Liver (tissue), 9 donors: ENCODE data around the gene HADHA. TPM values are rescaled to one million over a fixed set of nuclear protein-coding genes. Genes with fewer than 3 reads are reported as not detected.

Experiments used
- DNase-seq: peaks from one replicate; pipeline ENCODE4 v3.0.0-alpha.2; 2017; ENCODE audit warnings: low spot score
- H3K27ac ChIP-seq, 2 donors: one replicate each; pipeline ENCODE4 v1.7.0; 2013; ENCODE audit warnings: inconsistent platforms in 2 of 2, low read length in 2 of 2, control low read depth in 1 of 2, low read depth in 1 of 2, mild to moderate bottlenecking in 1 of 2
- H3K27me3 ChIP-seq, 4 donors: one replicate each; pipeline versions ENCODE4 v1.6.1 to v1.7.0; 2013; ENCODE audit warnings: low read length in 3 of 4, inconsistent platforms in 1 of 4, mild to moderate bottlenecking in 1 of 4, moderate library complexity in 1 of 4; ENCODE audit not compliant: control insufficient read depth in 4 of 4, insufficient read depth in 4 of 4
- H3K36me3 ChIP-seq, 4 donors: one replicate each; pipeline versions ENCODE4 v1.6.1 to v1.7.0; 2013; ENCODE audit warnings: low read length in 3 of 4, mild to moderate bottlenecking in 3 of 4, low read depth in 1 of 4, moderate library complexity in 1 of 4; ENCODE audit not compliant: control insufficient read depth in 4 of 4, insufficient read depth in 3 of 4
- H3K4me1 ChIP-seq, 4 donors: one replicate each; pipeline versions ENCODE4 v1.6.1 to v1.7.0; 2013; ENCODE audit warnings: low read length in 3 of 4, mild to moderate bottlenecking in 3 of 4, moderate library complexity in 1 of 4; ENCODE audit not compliant: control insufficient read depth in 4 of 4, insufficient read depth in 4 of 4
- H3K4me3 ChIP-seq, 3 donors: one replicate each; pipeline versions ENCODE4 v1.6.1 to v1.7.0; 2013; ENCODE audit warnings: low read length in 3 of 3, control low read depth in 1 of 3, low read depth in 1 of 3, mild to moderate bottlenecking in 1 of 3
- H3K9ac ChIP-seq, 2 donors: one replicate each; pipeline ENCODE4 v1.7.0; 2013; ENCODE audit warnings: low read length in 2 of 2, mild to moderate bottlenecking in 2 of 2, moderate library complexity in 2 of 2, control low read depth in 1 of 2, low read depth in 1 of 2
- H3K9me3 ChIP-seq, 4 donors: one replicate each; pipeline versions ENCODE4 v1.6.1 to v1.7.0; 2013; ENCODE audit warnings: low read length in 3 of 4; ENCODE audit not compliant: control insufficient read depth in 4 of 4
- ATF3 ChIP-seq: IDR thresholded peaks from 2 replicates; pipeline ENCODE4 v1.6.1; 2016; ENCODE audit warnings: antibody characterized with exemption
- CTCF ChIP-seq: fragments of 150-350 bp; IDR thresholded peaks from 2 replicates; pipeline ENCODE4 v1.5.1; 2017; ENCODE audit warnings: improper control_type of control experiment, low read depth, low read length; ENCODE audit not compliant: missing input control
- EGR1 ChIP-seq, 2 donors: IDR thresholded peaks; 2 replicates each; pipeline ENCODE4 v1.6.1; 2016 to 2018; ENCODE audit warnings: antibody characterized with exemption in 2 of 2, low read depth in 2 of 2
- FOXA1 ChIP-seq: IDR thresholded peaks from 2 replicates; pipeline ENCODE4 v1.6.1; 2016; ENCODE audit warnings: antibody characterized with exemption
- FOXA2 ChIP-seq: IDR thresholded peaks from 2 replicates; pipeline ENCODE4 v1.6.1; 2016; ENCODE audit warnings: antibody characterized with exemption
- GABPA ChIP-seq, 2 donors: IDR thresholded peaks in 1 of 2; conservative IDR thresholded peaks in 1 of 2; 2 replicates each; pipeline ENCODE4 v1.6.1; 2016; ENCODE audit warnings: antibody characterized with exemption in 2 of 2, mild to moderate bottlenecking in 1 of 2, moderate library complexity in 1 of 2
- HNF4A ChIP-seq, 2 donors: conservative IDR thresholded peaks; 2 replicates each; pipeline ENCODE4 v1.6.1; 2016; ENCODE audit warnings: antibody characterized with exemption in 2 of 2, mild to moderate bottlenecking in 2 of 2
- HNF4G ChIP-seq: IDR thresholded peaks from 2 replicates; pipeline ENCODE4 v1.6.1; 2016; ENCODE audit warnings: antibody characterized with exemption
- JUND ChIP-seq, 2 donors: IDR thresholded peaks; 2 replicates each; pipeline ENCODE4 v1.6.1; 2016; ENCODE audit warnings: antibody characterized with exemption in 2 of 2
- MAX ChIP-seq: IDR thresholded peaks from 2 replicates; pipeline ENCODE4 v1.6.1; 2016; ENCODE audit warnings: antibody characterized with exemption
- NR2F2 ChIP-seq: IDR thresholded peaks from 2 replicates; pipeline ENCODE4 v1.6.1; 2016; ENCODE audit warnings: antibody characterized with exemption
- RAD21 ChIP-seq, 2 donors: IDR thresholded peaks; 2 replicates each; pipeline ENCODE4 v1.6.1; 2016; ENCODE audit warnings: antibody characterized with exemption in 2 of 2, mild to moderate bottlenecking in 2 of 2
- REST ChIP-seq: IDR thresholded peaks from 2 replicates; pipeline ENCODE4 v1.6.1; 2016; ENCODE audit warnings: antibody characterized with exemption, mild to moderate bottlenecking
- RXRA ChIP-seq, 2 donors: IDR thresholded peaks; 2 replicates each; pipeline ENCODE4 v1.6.1; 2017 to 2018; ENCODE audit warnings: antibody characterized with exemption in 2 of 2, mild to moderate bottlenecking in 1 of 2
- SP1 ChIP-seq: IDR thresholded peaks from 2 replicates; pipeline ENCODE4 v1.6.1; 2018; ENCODE audit warnings: antibody characterized with exemption, mild to moderate bottlenecking
- TAF1 ChIP-seq: conservative IDR thresholded peaks from 2 replicates; pipeline ENCODE4 v1.6.1; 2016; ENCODE audit warnings: antibody characterized with exemption, mild to moderate bottlenecking
- YY1 ChIP-seq: IDR thresholded peaks from 2 replicates; pipeline ENCODE4 v1.6.1; 2016; ENCODE audit warnings: antibody characterized with exemption, mild to moderate bottlenecking
- ZBTB33 ChIP-seq: IDR thresholded peaks from 2 replicates; pipeline ENCODE4 v1.6.1; 2016; ENCODE audit warnings: antibody characterized with exemption
- WGBS: extraction: QIAGEN DNeasy Blood & Tissue Kit; methylation state at CpG from one replicate; pipeline ENCODE4 v1.1.7; 2013; 5-methylcytosine and 5-hydroxymethylcytosine counted together
- polyA plus RNA-seq, 2 donors: library from polyadenylated mRNA; stranded (reverse) in 1 of 2; unstranded in 1 of 2; fragments of 200-250 nt in 1 of 2; fragments of >200 nt in 1 of 2; fragmentation: Nextera tagmentation in 1 of 2; extraction: Ambion mirVana in 1 of 2; gene quantifications; one replicate each; pipeline versions ENCODE4 v1.2.1 to v1.2.3, GENCODE V29; 2013 to 2015
- total RNA-seq, 2 donors: library from RNA; depleted of rRNA; stranded (reverse); fragments of >200 nt; gene quantifications; one replicate each; pipeline ENCODE4 v1.2.3, GENCODE V29; 2014
- donor health status: healthy.
- donor health status: healthy.
- donor health status: healthy.
- donor health status: healthy.
- donor health status: healthy.

The HADHA gene
- total and polyA plus RNA-seq, 4 donors, result 101 to 276 (median 159) TPM

GRCh38 chr2:26189751-26190150 lies 54.7 kb downstream of the HADHA start:
- H3K4me3 ChIP-seq, result no peak overlapping the region
- H3K9ac ChIP-seq, result no peak overlapping the region
- H3K27ac ChIP-seq, result no peak overlapping the region
- 95% methylated on average over 4 of the region's 4 CpGs for WGBS
- H3K4me1 ChIP-seq, result peaks cover 0 to 5% (median under 1%) of the 10 kb centered on the region in 4 donors
- DNase-seq, result no peak
- H3K9me3 ChIP-seq, result no peaks in the 10 kb centered on the region
- no peaks in the 10 kb centered on the region for H3K27me3 ChIP-seq
- peaks cover 6 to 45% (median 34%) of the 10 kb centered on the region in 4 donors for H3K36me3 ChIP-seq
- TF ChIP-seq ATF3 (no peak), FOXA2 (no peak), EGR1 (IDR thresholded peaks at IDR 0.05; ENCODE audit: low read depth in 2 of 2) (no peak), GABPA (IDR thresholded peaks at IDR 0.05 in 1 of 2, conservative IDR thresholded peaks at IDR 0.05 in 1 of 2) (no peak), RXRA (IDR thresholded peaks at IDR 0.05) (no peak), FOXA1 (no peak), TAF1 (no peak), JUND (IDR thresholded peaks at IDR 0.05) (no peak), RAD21 (IDR thresholded peaks at IDR 0.05) (no peak), REST (no peak), YY1 (no peak), ZBTB33 (no peak), MAX (no peak), HNF4G (no peak), SP1 (no peak), CTCF (no peak), HNF4A (conservative IDR thresholded peaks at IDR 0.05) (no peak), NR2F2 (no peak)
